Measurements from ENCODE around the gene SORCS1.

SORCS1 gene

DNA sequence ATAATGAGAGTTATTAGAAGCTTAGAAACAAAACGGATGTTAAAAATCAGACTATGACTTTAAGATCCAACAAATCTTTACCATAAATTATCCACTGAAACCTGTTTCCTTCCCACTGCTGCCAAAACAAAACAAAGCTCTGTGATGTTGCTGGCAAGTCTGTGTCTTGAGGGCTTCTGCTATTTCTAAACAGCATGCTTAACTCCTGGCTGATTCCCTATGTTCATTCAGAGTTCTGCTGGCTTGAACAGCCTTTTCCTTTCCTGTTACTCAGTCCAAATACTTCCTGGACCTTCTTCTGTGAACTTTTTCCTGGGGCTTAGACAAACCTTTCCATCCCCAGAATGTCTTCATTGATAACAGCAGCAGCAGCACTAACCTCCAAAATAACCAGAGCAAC, 448.1 kb downstream of the SORCS1 start:
- DNase-seq, result no peak

GRCh38 chr10:106714734-106715555, 449.6 kb downstream of the SORCS1 start:
- DNase-seq, result no peak

GRCh38 chr10:106713846-106714245, 450.7 kb downstream of the SORCS1 start:
- DNase-seq, result no peak

- no peak for DNase-seq
Observed at GRCh38 chr10:106712988-106713387, 451.5 kb downstream of the SORCS1 start.

DNA sequence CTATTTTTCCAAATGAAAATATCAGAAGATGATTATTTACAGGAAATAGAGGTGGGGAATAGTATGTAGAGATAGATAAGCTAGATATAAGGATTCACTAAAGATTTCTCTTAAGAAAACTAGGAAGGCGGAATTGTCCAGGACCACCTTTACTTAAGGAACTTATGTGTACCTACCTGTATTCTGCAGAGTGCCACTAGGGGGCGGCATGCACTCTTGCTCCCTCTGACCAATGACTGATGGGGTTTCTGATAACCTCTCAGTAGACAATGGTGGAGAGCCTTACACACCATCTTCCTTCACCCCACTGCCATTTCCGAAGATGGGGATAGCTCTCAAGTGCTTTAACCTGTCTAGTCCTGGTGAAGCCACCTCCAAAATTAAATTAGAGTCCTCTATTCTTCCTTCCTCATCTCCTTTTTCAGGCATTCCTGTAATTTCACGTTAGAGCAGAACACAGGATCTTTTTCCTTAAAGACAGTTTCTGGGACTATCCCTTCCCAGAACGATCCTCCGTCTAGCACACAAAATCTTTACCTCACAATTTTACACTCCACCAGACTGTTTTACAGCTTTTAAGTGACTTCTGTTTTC, 453.1 kb downstream of the SORCS1 start:
- no peak for DNase-seq

- no peak for DNase-seq
Observed at GRCh38 chr10:106708506-106708905, 456.0 kb downstream of the SORCS1 start.

GRCh38 chr10:106707657-106708056, 456.8 kb downstream of the SORCS1 start:
- no peak for DNase-seq

DNA sequence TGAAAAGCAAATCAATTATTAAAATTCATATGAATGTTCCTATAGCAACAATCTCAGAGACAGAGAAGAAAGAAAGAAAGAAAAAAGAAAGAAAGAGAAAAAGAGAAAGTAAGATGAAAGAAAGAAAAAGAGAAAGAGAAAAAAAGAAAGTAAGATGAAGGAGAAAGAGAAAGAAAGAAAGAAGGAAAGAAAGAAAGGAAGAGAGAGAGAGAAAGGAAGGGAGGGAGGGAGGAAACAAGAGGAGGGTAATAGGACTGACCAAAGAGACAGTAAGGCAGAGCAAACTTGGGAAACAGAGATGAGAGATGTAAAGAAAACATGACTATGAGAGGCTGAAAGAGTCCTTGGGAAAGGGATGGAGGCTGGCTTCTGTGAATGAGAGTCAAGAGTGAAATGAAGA, 458.4 kb downstream of the SORCS1 start:
- DNase-seq, result no peak

DNA sequence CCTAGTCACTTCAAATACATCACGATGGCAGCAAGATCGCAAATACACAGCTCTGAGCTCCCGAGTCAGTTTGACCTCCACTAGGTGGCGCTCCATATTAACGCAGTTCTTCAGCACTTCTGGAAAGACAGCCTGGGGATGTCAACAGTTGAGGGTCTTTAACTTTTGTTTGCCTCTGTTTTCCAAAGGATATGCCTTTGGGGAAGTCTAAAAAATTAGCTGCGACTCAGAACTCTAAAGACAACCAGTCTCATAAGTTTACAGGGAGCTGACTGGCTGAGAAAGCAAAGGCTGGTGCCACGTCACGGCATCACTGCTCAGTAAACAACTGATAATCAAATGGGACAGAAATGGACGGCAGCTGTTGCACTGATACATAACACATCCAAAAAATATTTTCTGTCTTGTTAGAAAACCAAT, 458.8 kb downstream of the SORCS1 start:
- DNase-seq, result no peak

DNA sequence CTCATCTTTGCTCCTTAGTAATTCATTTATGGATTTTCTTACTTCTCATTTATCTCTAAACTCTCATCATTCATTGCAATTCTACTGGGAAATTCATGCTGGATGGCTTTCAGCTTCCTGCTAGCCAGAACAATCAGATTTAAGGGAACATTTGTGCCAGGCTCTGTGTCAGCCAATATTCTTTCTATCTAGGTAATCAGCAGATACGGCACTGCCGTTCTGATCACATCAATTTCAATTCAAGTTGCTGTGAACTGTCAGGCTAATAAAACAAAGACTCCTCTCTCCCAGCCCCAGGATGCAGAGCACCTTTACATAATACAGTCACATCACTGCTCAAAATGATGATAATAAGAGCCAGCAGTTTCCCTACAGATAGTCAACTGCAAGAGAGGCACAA, 468.3 kb downstream of the SORCS1 start:
- DNase-seq, result no peak

GRCh38 chr10:106694696-106695095, 469.8 kb downstream of the SORCS1 start:
- DNase-seq, result no peak

DNA sequence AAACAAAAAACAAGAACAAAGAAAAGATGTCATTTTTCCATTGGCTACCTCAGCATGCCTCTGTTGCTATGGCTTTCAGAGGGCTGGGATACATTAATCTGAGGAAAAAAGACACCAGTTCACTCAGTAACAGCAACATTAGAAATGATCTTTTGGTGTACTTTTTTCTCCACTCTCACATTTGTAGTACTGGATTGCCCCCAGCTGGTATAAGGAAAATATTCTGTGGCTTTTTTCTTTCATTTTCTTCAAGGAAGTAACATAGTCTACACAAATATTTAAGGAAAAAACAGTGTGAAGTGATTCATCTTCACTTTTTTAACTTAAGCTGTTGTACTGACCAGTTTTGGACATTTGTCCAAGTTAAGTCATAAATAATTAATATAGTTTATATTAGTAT, 482.3 kb downstream of the SORCS1 start:
- no peak for DNase-seq

DNA sequence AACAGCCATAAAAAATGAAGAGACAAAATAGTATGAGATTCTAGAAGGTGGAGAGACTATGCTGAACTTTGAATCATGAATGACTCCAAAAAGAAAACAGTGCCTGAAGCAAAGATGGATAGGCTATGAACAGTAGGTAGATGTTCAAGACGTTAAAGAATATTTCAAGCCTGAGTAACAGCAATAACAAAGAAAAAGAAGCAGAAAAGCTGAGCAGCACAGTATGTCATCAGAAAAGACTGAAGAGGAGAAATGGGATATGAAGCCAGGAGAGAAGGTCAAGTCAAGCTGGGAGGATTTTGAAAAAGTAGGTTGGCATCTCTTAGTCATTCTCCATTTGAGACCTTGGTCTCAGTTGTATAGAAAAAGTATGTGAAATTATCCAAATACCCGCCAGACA, 484.4 kb downstream of the SORCS1 start:
- no peak for DNase-seq

GRCh38 chr10:106679314-106679713, 485.2 kb downstream of the SORCS1 start:
- no peak for DNase-seq

DNA sequence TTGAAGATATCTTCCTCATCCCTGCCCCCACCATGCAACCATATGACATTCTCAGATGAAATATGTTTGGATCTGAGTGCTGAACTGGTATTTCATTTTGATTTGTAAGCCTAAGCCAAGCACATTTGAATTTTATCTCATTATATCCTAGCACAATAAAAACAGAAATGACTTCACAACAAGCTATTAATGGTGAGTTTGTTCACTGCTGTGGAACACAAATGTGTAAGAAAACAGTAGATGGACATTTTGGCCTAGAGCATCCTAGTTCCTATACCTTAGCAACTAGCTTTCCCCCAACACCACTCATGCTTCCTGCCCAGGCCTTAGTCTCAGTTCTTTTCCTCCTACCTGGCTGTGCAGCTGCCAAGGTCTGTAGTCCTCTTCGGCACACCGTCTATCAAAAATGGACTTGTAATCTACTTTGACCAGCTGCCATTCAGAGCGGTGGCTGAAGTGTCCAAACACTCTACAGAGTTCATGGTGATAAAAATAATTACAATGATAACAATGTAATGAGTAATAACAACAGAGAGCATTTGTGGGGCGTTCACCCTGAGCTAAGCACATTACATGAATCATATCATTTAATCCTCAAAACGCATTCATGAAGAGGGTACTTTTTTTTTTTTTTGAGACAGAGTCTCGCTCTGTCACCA, 491.9 kb downstream of the SORCS1 start:
- no peak for DNase-seq

- no peak for DNase-seq
Observed at GRCh38 chr10:106661767-106662140, 502.8 kb downstream of the SORCS1 start.

- DNase-seq, result no peak
Observed at GRCh38 chr10:106661133-106661766, 503.3 kb downstream of the SORCS1 start.

GRCh38 chr10:106660550-106660949, 504.0 kb downstream of the SORCS1 start:
- DNase-seq, result no peak

DNA sequence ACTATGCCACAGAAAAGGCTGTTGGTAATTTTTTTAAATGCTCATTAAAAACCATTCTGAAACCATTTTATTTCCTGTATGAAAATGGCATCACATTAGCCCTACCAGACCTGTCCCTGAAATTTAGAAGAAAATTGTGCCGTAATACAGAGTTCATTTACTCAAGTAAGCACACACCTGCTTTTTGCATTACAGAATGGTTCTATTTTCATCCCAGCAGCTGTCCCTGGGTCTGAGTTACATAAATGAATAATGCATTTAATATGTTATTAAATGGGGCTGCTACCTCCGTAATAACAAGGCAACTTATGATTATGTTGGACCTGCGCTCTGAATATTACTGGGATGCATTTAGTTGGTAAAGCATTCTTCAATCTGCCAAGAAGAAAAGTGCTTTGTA, 508.9 kb downstream of the SORCS1 start:
- DNase-seq, result no peak

DNA sequence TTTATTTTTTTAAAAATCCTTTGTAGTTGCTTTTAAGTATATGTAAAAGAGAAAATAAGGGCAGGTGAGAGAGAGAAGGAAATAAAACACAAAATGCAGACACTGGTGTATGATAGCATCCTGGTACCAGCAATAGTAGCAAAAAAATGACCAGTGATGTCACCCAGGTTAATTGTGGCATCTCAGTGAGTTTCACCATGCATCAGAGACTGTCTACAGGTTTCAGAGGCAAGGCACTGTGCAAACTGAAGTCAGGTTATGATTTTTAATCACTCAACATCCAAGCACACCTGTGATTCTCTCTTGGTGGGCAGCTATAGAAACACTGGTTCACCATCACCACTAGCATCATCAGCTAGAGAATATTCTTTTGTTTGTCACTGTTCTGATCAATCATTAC, 509.3 kb downstream of the SORCS1 start:
- no peak for DNase-seq

- no peak for DNase-seq
Observed at GRCh38 chr10:106652279-106652678, 512.2 kb downstream of the SORCS1 start.

DNA sequence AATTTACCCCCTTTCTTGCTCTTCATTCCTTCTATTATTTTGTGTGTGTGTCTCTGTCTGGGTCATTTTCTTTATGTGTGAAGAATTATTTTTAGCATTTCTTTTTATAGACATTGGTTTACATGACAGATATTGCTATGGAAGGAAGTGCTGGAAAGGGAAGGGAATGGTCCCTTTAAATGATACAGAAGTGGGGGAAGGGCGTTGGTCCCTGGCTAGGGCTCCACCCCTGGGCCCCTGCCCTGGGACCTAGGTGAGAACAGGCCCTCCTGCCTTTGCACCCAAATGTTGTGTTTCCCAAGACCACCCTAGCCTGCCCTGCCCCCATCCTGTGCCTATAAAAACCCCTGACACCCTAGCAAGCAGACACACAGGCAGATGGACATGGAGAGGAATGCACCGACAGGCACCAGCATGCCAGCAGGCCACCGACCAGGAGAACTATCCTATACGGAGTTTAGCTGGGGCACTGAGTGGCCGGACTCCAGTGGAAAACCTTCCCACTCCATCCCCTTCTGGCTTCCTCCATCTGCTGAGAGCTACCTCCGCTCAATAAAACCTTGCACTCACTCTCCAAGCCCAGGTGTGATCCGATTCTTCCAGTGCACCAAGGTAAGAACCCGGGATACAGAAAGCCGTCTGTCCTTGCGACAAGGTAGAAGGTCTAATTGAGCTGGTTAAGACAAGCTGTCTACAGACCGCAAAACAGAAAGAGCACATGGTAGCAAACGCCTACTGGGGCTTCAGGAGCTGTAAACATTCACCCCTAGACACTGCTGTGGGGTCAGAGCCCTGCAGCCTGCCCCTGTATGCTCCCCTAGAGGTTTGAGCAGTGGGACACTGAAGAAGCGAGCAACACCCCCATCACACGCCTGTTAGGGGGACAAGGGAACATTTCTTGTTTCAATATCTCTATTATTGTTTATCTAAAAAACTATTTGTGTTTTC, 515.7 kb downstream of the SORCS1 start:
- no peak for DNase-seq
